Amniotic epithelial cell (primary cell): ENCODE data around the gene TRABD2A.
A peak's percentile ranks its signal among the peaks of the same experiment; 100 is the strongest.

ENCODE experiments used
- DNase-seq: peaks from one replicate; pipeline ENCODE4 v3.0.0-alpha.2; 2010; ENCODE audit warnings: low read depth

TRABD2A gene

GRCh38 chr2:84817239-84817655 is 63.6 kb downstream of the TRABD2A start:
- DNase-seq = no peak

GRCh38 chr2:84816426-84817026 is 64.4 kb downstream of the TRABD2A start:
- no peak for DNase-seq

GRCh38 chr2:84815146-84815545 is 65.7 kb downstream of the TRABD2A start:
- DNase-seq = no peak

- DNase-seq = no peak
Observed at GRCh38 chr2:84811839-84812431, 68.9 kb downstream of the TRABD2A start.

- DNase-seq = no peak
Observed at GRCh38 chr2:84808279-84808678, 72.6 kb downstream of the TRABD2A start.

GRCh38 chr2:84807063-84807485 is 73.8 kb downstream of the TRABD2A start:
- DNase-seq = peak; percentile 99

- DNase-seq = peak; percentile 89
Observed at GRCh38 chr2:84805250-84805958, 75.5 kb downstream of the TRABD2A start.

- DNase-seq = no peak
Observed at GRCh38 chr2:84801811-84802210, 79.1 kb downstream of the TRABD2A start.

GRCh38 chr2:84800194-84800805 is 80.6 kb downstream of the TRABD2A start:
- DNase-seq = no peak

- no peak for DNase-seq
Observed at GRCh38 chr2:84799772-84800171, 81.1 kb downstream of the TRABD2A start.

- no peak for DNase-seq
Observed at GRCh38 chr2:84797271-84797670, 83.6 kb downstream of the TRABD2A start.

GRCh38 chr2:84796798-84797197 is 84.1 kb downstream of the TRABD2A start:
- peak; percentile 21 for DNase-seq

- no peak for DNase-seq
Observed at GRCh38 chr2:84793641-84794040, 87.2 kb downstream of the TRABD2A start.

GRCh38 chr2:84792856-84793522 is 87.9 kb downstream of the TRABD2A start:
- DNase-seq = peak; percentile 50

GRCh38 chr2:84788498-84788897 is 92.4 kb downstream of the TRABD2A start:
- no peak for DNase-seq

GRCh38 chr2:84788027-84788426 is 92.9 kb downstream of the TRABD2A start:
- no peak for DNase-seq

GRCh38 chr2:84786601-84787000 is 94.3 kb downstream of the TRABD2A start:
- DNase-seq = no peak

- no peak for DNase-seq
Observed at GRCh38 chr2:84785950-84786349, 94.9 kb downstream of the TRABD2A start.

- DNase-seq = no peak
Observed at GRCh38 chr2:84782717-84783442, 98.0 kb downstream of the TRABD2A start.

GRCh38 chr2:84781942-84782716 is 98.8 kb downstream of the TRABD2A start:
- DNase-seq = peak; percentile 31

GRCh38 chr2:84779781-84780180 is 101.1 kb downstream of the TRABD2A start:
- DNase-seq = peak; percentile 33
